Stomach (tissue), 9 donors: ENCODE measurements around the gene AOC2. TPM values are rescaled to one million over a fixed set of nuclear protein-coding genes. Genes with fewer than 3 reads are reported as not detected.

Experiments used
- DNase-seq, 2 donors: peaks; one replicate each; pipeline versions ENCODE4 v3.0.0 to v3.0.0-alpha.2; 2013 to 2019
- H3K27ac ChIP-seq, 5 donors: fragments of 200-600 bp in 4 of 5; sonication (generic) in 4 of 5; one replicate each; pipeline ENCODE4 v1.5.1; 2013 to 2019; ENCODE audit warnings: mild to moderate bottlenecking in 1 of 5, moderate library complexity in 1 of 5
- H3K27me3 ChIP-seq, 3 donors: fragments of 200-600 bp; sonication (generic); one replicate each; pipeline ENCODE4 v1.5.1; 2017 to 2019; ENCODE audit warnings: mixed run types in 1 of 3
- H3K36me3 ChIP-seq, 4 donors: fragments of 200-600 bp; sonication (generic); 1 replicate in 3 of 4; 2 replicates in 1 of 4; pipeline ENCODE4 v1.5.1; 2016 to 2019
- H3K4me1 ChIP-seq, 4 donors: fragments of 200-600 bp; sonication (generic); one replicate each; pipeline ENCODE4 v1.5.1; 2016 to 2019
- H3K4me3 ChIP-seq, 4 donors: fragments of 200-600 bp; sonication (generic) in 3 of 4; one replicate each; pipeline ENCODE4 v1.5.1; 2016 to 2019; ENCODE audit warnings: mild to moderate bottlenecking in 1 of 4
- H3K9me3 ChIP-seq, 4 donors: fragments of 200-600 bp; sonication (generic); one replicate each; pipeline ENCODE4 v1.5.1; 2016 to 2019
- CTCF ChIP-seq, 7 experiments: fragments of 450-650 bp in 4 of 7; fragments of 200-600 bp in 3 of 7; sonication (generic) in 3 of 7; IDR thresholded peaks; one replicate each; pipeline ENCODE4 v1.5.1; 2016 to 2019; ENCODE audit warnings: antibody characterized with exemption in 7 of 7, control low read depth in 2 of 7, mild to moderate bottlenecking in 1 of 7
- EP300 ChIP-seq: sonication (generic); formaldehyde crosslinking; IDR thresholded peaks from one replicate; pipeline ENCODE4 v1.6.1; 2017; ENCODE audit warnings: antibody characterized with exemption
- POLR2A ChIP-seq, 4 donors: fragments of 450-650 bp; IDR thresholded peaks; one replicate each; pipeline ENCODE4 v1.6.1; 2016; ENCODE audit warnings: antibody characterized with exemption in 4 of 4, control low read depth in 2 of 4, mild to moderate bottlenecking in 1 of 4, moderate library complexity in 1 of 4
- POLR2AphosphoS5 ChIP-seq, 3 donors: sonication (generic); formaldehyde crosslinking; IDR thresholded peaks; one replicate each; pipeline ENCODE4 v1.6.1; 2016; ENCODE audit warnings: antibody characterized with exemption in 3 of 3
- WGBS, 5 donors: extraction: QIAGEN DNeasy Blood & Tissue Kit in 3 of 5; methylation state at CpG; one replicate each; pipeline versions ENCODE4 v1.1.5 to v1.1.7; 2013 to 2018; 5-methylcytosine and 5-hydroxymethylcytosine counted together
- intact Hi-C: fragments of 100-400 bp; cut with DNase I; formaldehyde crosslinking; loops from one replicate; pipeline ENCODE4 v1.15.1; 2023; ENCODE audit warnings: low total_unique reads
- polyA plus RNA-seq, 3 donors: library from polyadenylated mRNA; stranded (reverse); fragments of 200-250 nt; gene quantifications; one replicate each; pipeline ENCODE4 v1.2.3, GENCODE V29; 2013
- total RNA-seq, 5 donors: library from RNA; depleted of rRNA; stranded (reverse); fragments of >200 nt; gene quantifications; one replicate each; pipeline versions ENCODE4 v1.1.0 to v1.2.3, GENCODE V29; 2014 to 2016
- donor health status: healthy with polysubstance abuse.
- donor health status: Bipolar disorder and iron deficiency.
- donor health status: healthy.

AOC2 gene
- total and polyA plus RNA-seq, 8 donors: 0.50 to 3.0 (median 0.87) TPM; not detected in 3

- Histone ChIP-seq H3K27me3 (no peaks in the 10 kb centered on the region), H3K27ac (no peak overlapping the region), H3K36me3 (peaks cover 50 to 80% (median 74%) of the 10 kb centered on the region in 4 donors), H3K9me3 (no peaks in the 10 kb centered on the region), H3K4me3 (no peak overlapping the region), H3K4me1 (peaks cover 12 to 45% (median 29%) of the 10 kb centered on the region in 4 donors)
- intact Hi-C loops: no loop called here
- DNase-seq: peak; percentile 71 to 81
- TF ChIP-seq POLR2AphosphoS5 (IDR thresholded peaks at IDR 0.05) (no peak), CTCF (IDR thresholded peaks at IDR 0.05) (peak in 4 of 7 experiments; percentile 30 to 58 (median 46)), POLR2A (IDR thresholded peaks at IDR 0.05) (no peak), EP300 (no peak)
- WGBS, 5 donors: 24 to 34% (median 25%) methylated on average over 2 of the region's 2 CpGs
These were observed 24.3 kb upstream of the AOC2 start for GRCh38 chr17:42819939-42820535.

- Histone ChIP-seq H3K27me3 (no peaks in the 10 kb centered on the region), H3K9me3 (no peaks in the 10 kb centered on the region), H3K27ac (no peak overlapping the region), H3K4me3 (no peak overlapping the region), H3K4me1 (peaks cover 12 to 36% (median 26%) of the 10 kb centered on the region in 4 donors), H3K36me3 (peaks cover 38 to 68% (median 63%) of the 10 kb centered on the region in 4 donors)
- 84 to 93% (median 88%) methylated on average over 7 of the region's 7 CpGs for WGBS, 5 donors
- no peak for TF ChIP-seq CTCF (IDR thresholded peaks at IDR 0.05)
- DNase-seq: no peak
- intact Hi-C loops: no loop called here
These were observed 23.2 kb upstream of the AOC2 start for GRCh38 chr17:42821176-42821575.

GRCh38 chr17:42827472-42827871 lies 16.9 kb upstream of the AOC2 start:
- no peak overlapping the region for H3K27ac ChIP-seq
- WGBS, 5 donors: 89 to 100% (median 94%) methylated on average over 1 of the region's 1 CpG
- H3K9me3 ChIP-seq: no peaks in the 10 kb centered on the region
- TF ChIP-seq POLR2A (IDR thresholded peaks at IDR 0.05) (no peak), CTCF (IDR thresholded peaks at IDR 0.05) (no peak), EP300 (no peak), POLR2AphosphoS5 (IDR thresholded peaks at IDR 0.05) (no peak)
- DNase-seq: no peak
- H3K36me3 ChIP-seq: peaks cover 0 to 6% (median 1%) of the 10 kb centered on the region in 4 donors
- H3K4me3 ChIP-seq: no peak overlapping the region
- peaks cover 16 to 27% (median 26%) of the 10 kb centered on the region in 4 donors for H3K4me1 ChIP-seq
- intact Hi-C loops: no loop called here
- H3K27me3 ChIP-seq: no peaks in the 10 kb centered on the region

GRCh38 chr17:42830971-42831370 lies 13.4 kb upstream of the AOC2 start:
- Histone ChIP-seq H3K4me1 (peaks cover 19 to 34% (median 33%) of the 10 kb centered on the region in 4 donors), H3K4me3 (no peak overlapping the region), H3K36me3 (peaks cover 0 to 14% (median 12%) of the 10 kb centered on the region in 4 donors), H3K27me3 (no peaks in the 10 kb centered on the region), H3K27ac (no peak overlapping the region), H3K9me3 (no peaks in the 10 kb centered on the region)
- TF ChIP-seq EP300 (no peak), POLR2A (IDR thresholded peaks at IDR 0.05) (no peak), POLR2AphosphoS5 (IDR thresholded peaks at IDR 0.05) (no peak), CTCF (IDR thresholded peaks at IDR 0.05) (no peak)
- intact Hi-C loops: no loop called here
- DNase-seq: no peak
